Stimulated activated CD4-positive, alpha-beta T cell treated with anti-CD3 and anti-CD28 coated beads, Interleukin-1b, Interleukin-23, amount 100 ng/mL, for 48 hours (primary cell): ENCODE results near the gene PAK5.

Experiments used
- DNase-seq: peaks from one replicate; pipeline ENCODE4 v3.0.0-alpha.2; 2020

PAK5 gene

DNA sequence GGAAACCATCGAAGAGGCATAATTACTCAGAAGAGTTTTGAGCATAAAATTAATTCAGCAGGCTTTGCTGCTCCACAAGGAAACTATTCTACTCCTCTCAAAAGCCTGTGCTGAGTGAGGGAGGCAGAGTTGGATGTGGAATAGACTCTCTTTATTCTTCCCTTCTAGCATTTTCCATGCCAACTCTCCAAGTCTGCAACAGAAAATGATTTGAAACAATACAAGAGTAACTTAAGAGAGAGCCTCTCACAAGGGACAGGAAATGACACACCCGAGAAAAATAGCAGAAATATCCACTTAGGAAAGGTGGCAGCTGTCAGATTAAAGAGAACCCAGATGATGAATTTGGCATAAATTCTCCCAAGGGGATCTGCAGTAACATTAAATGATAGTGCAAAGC lies 350.8 kb downstream of the PAK5 start:
- no peak for DNase-seq
